GM19193 (cell line): ENCODE data around the gene TNNI3K.

Source experiments
- POLR2A ChIP-seq: IDR thresholded peaks from 4 replicates; pipeline ENCODE4 v1.6.1; 2011; ENCODE audit not compliant: insufficient read depth, insufficient read length; ENCODE audit errors: extremely low read depth

TNNI3K gene

DNA sequence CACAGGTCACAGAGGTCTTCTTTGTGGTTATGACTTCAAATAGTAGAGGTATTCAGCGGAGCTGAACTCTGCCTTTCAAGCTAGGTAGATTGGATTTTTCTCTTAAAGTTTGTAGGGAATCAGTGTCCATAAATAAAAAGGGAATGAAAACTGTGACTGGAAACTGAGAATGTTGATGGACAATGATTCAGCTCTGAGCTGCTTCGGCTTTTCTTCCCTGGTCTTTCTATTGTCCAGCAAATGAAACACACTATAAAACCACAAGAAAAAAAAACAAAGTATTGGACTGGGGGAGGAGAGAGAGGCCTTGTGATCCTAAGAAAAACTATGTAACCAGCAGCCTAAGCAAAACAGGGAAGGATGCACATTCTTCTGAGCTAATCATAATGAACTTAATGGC, 11.1 kb downstream of the TNNI3K start:
- no peak for TF ChIP-seq POLR2A

DNA sequence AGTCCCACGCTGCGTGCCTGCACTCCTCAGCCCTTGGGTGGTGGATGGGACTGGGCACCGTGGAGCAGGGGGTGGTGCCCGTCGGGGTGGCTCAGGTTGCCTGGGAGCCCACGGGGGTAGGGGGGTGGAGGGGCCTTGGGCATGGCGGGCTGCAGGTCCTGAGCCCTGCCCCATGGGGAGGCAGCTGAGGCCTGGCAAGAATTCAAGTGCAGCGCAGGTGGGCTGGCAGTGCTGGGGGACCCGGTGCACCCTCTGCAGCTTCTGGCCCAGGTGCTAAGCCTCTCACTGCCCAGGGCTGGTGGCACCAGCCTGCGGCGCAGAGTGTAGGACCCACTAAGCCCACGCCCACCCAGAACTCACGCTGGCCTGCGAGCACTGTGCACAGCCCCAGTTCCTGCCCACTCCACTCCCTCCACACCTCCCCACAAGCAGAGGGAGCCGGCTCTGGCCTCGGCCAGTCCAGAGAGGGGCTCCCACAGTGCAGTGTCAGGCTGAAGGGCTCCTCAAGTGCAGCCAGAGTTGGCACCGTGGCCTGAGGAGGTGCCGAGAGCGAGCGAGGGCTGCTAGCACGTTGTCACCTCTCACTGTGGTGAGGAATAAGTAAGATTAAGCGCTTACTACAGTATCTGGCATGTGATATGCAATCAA, 12.8 kb downstream of the TNNI3K start:
- no peak for TF ChIP-seq POLR2A

DNA sequence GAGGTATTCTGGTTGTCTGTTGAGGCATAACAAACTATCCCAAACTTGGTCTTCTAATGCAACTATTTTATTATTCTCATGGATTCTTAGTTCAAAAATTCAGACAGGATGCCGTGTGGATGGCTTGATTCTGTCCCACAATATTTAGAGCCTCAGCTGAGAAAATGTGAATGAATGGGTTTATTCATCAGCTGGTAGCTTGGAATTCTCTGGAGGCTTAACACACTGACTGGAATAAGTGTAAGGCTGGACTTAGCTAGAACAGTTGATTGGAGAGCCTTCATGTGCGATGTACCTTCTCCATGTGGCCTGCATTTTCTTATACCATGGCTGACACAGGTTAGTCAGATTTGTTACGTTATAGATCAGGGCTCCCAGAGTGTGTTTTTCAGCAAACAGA, 30.8 kb downstream of the TNNI3K start:
- TF ChIP-seq POLR2A: no peak

DNA sequence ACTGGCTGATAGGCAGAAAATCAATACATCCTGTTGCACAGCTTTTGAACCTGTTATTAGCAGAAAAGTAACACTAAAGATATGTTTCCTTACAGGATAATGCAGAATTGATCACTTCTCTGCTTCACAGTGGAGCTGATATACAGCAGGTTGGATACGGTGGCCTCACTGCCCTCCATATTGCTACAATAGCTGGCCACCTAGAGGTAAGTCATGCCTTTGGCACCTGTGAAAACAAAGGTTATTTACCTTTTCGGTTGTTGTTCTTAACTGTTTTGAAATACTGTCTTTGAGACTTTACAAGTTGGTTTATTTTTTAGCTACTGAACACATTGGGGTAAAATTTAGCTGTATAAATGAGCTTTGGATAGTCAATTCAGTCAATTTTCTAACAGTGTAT, 36.3 kb downstream of the TNNI3K start:
- TF ChIP-seq POLR2A: no peak

DNA sequence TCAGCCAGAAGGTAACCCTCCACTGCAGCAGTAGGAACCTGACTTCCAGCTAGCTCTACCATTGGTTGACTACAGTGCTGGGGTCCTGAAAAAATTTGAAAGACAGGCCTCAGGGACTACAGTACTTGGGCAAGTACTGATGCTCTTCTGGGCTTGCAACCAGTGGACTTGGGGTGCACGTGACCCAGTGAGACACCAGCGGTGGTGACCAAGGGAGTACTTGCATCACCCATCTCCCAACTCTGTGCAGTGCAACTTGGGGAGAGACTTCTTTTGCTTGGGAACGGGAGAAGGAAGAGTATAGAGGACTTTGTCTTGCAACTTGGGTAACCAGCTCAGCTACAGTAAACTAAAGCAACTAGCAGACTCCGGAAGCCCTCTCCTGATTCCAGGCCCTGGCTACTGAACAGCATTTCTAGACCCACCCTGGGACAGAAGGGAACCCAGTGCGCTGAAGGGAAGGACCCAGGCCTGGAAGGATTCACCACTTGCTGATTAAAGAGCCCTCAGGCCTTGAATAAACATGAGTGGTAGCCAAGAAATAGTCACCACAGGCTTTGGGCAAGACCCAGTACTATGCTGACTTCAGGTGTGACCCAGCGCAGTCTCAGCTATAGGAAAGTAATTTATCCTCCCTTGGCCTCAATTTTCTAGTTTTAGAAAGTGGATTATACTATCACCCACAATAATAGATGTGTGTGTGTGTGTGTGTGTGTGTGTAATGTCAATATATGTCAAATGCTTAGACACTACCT, 45.6 kb downstream of the TNNI3K start:
- no peak for TF ChIP-seq POLR2A

DNA sequence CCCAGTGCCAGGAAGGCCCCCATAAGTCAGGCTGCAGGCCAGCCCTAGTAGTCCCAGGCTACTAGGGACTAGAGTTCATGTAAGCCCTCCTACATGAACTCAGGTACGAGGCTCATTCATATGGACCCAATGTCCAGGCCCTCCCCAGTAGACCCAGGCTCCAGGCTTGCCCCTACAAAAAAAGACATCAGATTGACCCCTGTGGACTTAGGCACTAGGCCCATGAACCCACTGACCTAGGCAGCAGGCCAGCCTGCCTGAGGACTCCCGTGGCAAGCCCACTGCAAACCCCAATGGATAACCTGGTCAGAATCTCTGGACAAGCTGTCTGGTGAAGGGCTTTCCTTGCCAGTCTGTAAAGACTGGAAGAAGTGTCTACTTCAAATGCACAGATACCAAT, 51.2 kb downstream of the TNNI3K start:
- TF ChIP-seq POLR2A: no peak

DNA sequence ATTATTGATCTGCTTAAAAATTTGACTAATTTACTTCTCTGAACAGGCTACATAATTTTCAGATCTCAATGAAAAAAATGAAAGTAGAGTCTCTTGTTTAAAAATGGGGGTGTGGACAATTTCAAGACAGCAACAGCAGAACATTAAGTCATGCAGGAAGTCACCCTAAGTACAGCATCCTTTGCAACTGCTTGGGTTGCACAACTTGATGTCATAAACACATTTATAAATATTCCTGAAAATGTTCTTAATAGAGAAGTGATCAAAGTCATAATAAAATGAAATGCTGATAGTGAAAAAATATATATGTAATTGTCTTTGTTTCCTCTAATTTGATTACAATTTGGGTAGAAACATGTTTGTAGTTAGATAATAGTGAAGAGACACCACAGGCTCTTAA, 79.3 kb downstream of the TNNI3K start:
- TF ChIP-seq POLR2A: no peak

DNA sequence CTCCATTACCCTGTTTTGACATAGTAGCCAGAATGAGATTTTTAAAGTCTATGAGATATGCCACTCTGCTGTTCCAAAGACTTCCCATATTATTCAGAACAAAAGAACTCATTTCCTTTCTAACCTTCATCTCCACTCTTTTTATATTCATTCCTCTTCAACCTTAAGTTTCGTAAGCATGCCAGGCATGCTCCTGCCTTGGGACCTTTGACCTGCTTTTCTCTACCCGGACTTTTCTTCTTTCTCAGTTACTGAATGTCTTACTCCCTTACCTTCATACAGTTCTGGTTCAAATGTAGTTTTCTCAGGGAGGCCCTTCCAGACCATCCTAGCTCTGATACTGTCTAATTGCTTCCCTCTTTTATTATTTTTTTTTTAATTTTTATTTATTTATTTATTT, 81.1 kb downstream of the TNNI3K start:
- no peak for TF ChIP-seq POLR2A

DNA sequence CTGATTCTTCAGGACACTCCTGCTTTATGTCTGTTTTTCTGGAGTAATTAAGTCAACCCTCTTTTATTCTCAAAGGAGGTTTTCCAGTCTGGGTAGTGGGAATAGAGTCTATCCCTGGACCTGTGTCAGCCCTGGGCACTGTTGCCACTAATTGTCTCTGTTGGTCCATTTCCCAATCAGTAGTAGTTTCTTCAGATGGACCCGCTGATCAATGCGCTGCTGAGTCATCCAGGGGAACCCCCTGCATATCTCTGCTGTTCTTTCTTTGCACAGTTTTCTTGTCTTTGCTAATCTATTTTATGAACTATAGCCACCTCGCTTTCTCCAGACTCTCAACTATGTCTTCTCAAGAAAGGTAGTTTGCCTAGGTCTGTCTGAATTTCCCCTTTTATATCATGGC, 82.5 kb downstream of the TNNI3K start:
- TF ChIP-seq POLR2A: no peak

DNA sequence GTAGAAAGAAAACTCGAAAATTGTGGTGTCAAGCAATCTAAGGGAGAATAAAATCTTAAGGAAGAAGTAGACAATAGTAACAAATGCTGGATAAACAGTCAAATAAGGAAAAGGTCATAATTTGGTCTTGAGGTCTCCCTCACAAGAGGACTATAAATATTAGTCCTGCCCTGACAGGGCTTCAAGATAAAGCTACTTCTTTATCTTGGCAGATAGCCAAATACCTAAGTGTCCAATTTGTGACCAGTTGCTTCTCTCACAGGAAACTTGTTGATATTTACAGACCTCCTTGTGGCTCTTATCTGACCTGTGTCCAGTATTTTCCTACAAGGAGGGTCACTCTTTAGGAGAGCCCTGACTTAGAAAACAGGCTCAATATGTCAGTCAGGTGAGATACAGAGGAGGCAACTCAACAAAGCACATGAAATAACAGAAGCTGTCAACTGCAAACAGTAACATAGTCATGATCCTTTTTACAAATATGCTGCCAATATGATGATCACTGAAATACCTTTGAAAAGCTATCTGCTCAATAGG, 88.8 kb downstream of the TNNI3K start:
- TF ChIP-seq POLR2A: no peak

DNA sequence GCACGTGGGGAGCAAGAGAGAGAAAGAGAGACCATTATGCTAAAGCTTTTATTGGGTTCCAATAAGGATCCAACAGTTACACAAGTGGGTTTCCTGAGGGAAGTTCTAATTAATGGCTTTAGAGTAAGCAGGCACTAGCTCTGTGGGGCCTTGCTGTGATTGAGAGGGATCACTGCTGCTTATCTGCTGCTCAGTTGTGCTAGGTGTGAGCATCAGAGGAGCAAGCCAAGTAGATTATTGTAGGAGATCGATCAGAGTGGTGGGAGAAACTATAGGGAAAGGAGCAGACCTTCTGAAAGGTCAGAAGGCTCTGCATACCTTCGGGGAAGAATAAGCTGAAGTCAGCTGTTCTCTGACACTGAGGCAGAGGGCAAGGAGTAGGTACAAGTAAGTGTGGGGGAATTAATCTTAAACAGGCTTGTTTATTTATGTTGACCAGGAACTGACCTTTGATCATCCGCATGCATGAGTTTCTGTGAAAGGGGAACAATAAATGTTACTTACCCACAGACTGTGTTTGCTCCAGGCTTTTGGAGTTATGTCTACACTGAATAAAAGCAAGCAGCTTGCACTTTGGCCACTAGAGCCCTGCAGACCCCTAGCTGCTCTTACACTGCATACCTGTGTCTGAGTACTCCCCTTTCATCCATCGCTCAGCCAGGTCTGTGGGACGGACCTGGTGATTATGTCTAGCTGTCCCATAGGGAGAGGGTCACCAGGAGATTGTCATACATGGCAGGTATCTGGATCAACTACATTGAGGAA, 89.7 kb downstream of the TNNI3K start:
- TF ChIP-seq POLR2A: no peak

DNA sequence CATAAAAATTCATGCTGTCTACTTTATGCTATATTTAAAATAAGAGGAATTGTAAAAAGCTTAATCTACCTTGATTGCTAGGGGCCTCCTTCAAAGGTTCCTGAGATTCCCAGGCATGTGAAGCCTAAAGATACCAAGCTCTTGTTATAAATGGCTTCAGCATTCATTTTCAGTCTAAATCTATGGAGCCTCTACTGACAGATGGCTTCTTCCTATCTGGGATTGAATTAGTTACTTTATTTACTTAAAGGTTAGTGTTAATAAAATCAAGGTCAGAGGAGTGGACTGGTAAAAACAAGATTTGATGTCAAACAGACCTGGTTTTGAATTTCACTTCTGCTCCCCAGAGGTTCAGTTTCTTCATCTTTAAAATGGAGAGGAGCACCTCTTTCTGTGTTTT, 93.7 kb downstream of the TNNI3K start:
- no peak for TF ChIP-seq POLR2A

DNA sequence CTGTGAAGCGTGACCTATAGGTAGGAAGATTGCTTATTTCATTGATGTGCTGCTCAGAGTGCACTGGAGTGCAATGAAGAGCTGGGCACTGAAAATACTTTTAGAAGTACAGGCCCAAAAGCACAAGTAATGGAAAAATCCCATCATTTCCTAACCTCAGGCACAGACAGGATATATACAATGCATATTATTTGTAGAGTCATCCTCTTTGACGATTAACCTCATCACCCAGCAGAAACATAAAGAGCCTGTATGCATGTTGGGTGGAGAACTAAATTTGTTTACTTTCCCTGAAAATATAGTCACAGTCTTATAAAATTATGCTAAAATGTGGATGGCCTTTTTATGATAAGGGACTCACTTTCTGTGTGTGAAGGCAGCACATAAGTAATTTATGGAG, 98.1 kb downstream of the TNNI3K start:
- no peak for TF ChIP-seq POLR2A

DNA sequence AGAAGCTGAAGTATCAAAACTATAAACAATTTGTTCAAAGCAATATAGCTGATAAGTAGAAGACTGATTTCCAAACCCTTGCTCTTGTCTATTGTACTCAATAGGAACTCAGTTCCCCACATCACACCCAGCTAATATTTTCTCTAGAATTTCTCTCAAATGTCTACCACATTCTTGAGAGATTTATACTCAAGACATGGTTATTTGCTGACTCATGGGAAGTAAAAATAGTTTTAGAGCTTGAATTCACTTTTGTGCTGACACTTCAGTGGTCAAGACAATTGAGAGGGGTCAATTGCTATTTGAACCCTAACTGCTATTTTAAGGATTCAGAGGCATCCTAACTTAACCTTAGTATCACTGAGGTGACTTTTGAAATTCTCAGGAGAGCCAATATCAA, 99.0 kb downstream of the TNNI3K start:
- TF ChIP-seq POLR2A: no peak

DNA sequence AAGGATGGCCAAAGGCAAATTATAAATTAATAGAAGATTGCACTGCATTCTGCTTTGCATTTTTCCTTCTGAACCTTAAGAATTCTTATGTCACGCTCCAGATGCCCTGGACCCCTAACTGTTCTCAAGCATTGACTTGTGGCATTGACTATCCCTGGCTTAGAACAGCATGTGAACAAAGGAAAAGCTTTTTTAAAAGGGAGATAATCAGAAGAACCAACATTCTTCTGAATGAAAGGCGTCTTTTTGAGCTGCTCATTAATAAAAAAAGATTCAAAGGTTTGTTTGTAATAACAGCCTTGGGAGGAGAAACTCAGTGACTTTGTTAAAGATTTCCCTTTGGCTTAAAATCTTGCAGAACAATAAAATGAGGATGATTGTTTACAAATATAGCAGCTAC, 105.5 kb downstream of the TNNI3K start:
- no peak for TF ChIP-seq POLR2A
